ENCODE results near the gene COQ8A.

Gene COQ8A

GRCh38 chr1:227032396-227032795, 92.3 kb downstream of the COQ8A start:
- H3K4me2 ChIP-seq (ENCODE audit: low read depth, low read length, poor library complexity, severe bottlenecking) = no peak overlapping the region
- H3K9ac ChIP-seq (ENCODE audit: low read depth, low read length, poor library complexity, severe bottlenecking) = no peak overlapping the region
- no peaks in the 10 kb centered on the region for H3F3A ChIP-seq (ENCODE audit: low read depth)
- no peaks in the 10 kb centered on the region for H3K9me2 ChIP-seq (replicated peaks; ENCODE audit: low read depth, low read length)
- H3K9me3 ChIP-seq (ENCODE audit: insufficient read depth, low read depth, low read length) = no peaks in the 10 kb centered on the region
- no peaks in the 10 kb centered on the region for H3K27me3 ChIP-seq (ENCODE audit: insufficient read depth, low read length, poor library complexity, severe bottlenecking)
- H3K36me3 ChIP-seq (ENCODE audit: insufficient read depth, low read length) = no peaks in the 10 kb centered on the region
- no peaks in the 10 kb centered on the region for H3K79me2 ChIP-seq (ENCODE audit: insufficient read depth, low read length)
- H3K4me1 ChIP-seq (ENCODE audit: insufficient read depth, low read length, poor library complexity, severe bottlenecking) = peaks cover 2% of the 10 kb centered on the region
- no peak overlapping the region for H3K4me3 ChIP-seq (ENCODE audit: low read length, poor library complexity, severe bottlenecking)
- no peak overlapping the region for H2AFZ ChIP-seq (ENCODE audit: low read length)
- TF ChIP-seq, protein P1, sequence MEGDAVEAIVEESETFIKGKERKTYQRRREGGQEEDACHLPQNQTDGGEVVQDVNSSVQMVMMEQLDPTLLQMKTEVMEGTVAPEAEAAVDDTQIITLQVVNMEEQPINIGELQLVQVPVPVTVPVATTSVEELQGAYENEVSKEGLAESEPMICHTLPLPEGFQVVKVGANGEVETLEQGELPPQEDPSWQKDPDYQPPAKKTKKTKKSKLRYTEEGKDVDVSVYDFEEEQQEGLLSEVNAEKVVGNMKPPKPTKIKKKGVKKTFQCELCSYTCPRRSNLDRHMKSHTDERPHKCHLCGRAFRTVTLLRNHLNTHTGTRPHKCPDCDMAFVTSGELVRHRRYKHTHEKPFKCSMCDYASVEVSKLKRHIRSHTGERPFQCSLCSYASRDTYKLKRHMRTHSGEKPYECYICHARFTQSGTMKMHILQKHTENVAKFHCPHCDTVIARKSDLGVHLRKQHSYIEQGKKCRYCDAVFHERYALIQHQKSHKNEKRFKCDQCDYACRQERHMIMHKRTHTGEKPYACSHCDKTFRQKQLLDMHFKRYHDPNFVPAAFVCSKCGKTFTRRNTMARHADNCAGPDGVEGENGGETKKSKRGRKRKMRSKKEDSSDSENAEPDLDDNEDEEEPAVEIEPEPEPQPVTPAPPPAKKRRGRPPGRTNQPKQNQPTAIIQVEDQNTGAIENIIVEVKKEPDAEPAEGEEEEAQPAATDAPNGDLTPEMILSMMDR (conservative IDR thresholded peaks at IDR 0.05; ENCODE audit: low read length) = no peak
- no peak for TF ChIP-seq EZH2phosphoT487 (IDR thresholded peaks at IDR 0.05; ENCODE audit: borderline replicate concordance)
- H4K20me1 ChIP-seq (ENCODE audit: insufficient read depth, low read length, poor library complexity, severe bottlenecking) = no peaks in the 10 kb centered on the region

- Histone ChIP-seq H3K9ac (ENCODE audit: low read depth, low read length, poor library complexity, severe bottlenecking) (no peak overlapping the region), H3K4me1 (ENCODE audit: insufficient read depth, low read length, poor library complexity, severe bottlenecking) (peaks cover 4% of the 10 kb centered on the region), H3K4me2 (ENCODE audit: low read depth, low read length, poor library complexity, severe bottlenecking) (no peak overlapping the region), H3K9me2 (replicated peaks; ENCODE audit: low read depth, low read length) (no peaks in the 10 kb centered on the region), H4K20me1 (ENCODE audit: insufficient read depth, low read length, poor library complexity, severe bottlenecking) (no peaks in the 10 kb centered on the region), H3K9me3 (ENCODE audit: insufficient read depth, low read depth, low read length) (no peaks in the 10 kb centered on the region), H2AFZ (ENCODE audit: low read length) (no peak overlapping the region), H3K27me3 (ENCODE audit: insufficient read depth, low read length, poor library complexity, severe bottlenecking) (no peaks in the 10 kb centered on the region), H3K79me2 (ENCODE audit: insufficient read depth, low read length) (no peaks in the 10 kb centered on the region), H3K36me3 (ENCODE audit: insufficient read depth, low read length) (no peaks in the 10 kb centered on the region), H3K4me3 (ENCODE audit: low read length, poor library complexity, severe bottlenecking) (no peak overlapping the region), H3F3A (ENCODE audit: low read depth) (no peaks in the 10 kb centered on the region)
- TF ChIP-seq EZH2phosphoT487 (IDR thresholded peaks at IDR 0.05; ENCODE audit: borderline replicate concordance) = no peak
- TF ChIP-seq, protein P1 (conservative IDR thresholded peaks at IDR 0.05; ENCODE audit: low read length) = no peak
These were observed 93.8 kb downstream of the COQ8A start for GRCh38 chr1:227033880-227034279.

- no peaks in the 10 kb centered on the region for H3K36me3 ChIP-seq (ENCODE audit: insufficient read depth, low read length)
These were observed 95.2 kb downstream of the COQ8A start for GRCh38 chr1:227035316-227035715.

More at GRCh38 chr1:227035316-227035715, 95.2 kb downstream of the COQ8A start:
- H3K9me2 ChIP-seq (replicated peaks; ENCODE audit: low read depth, low read length) = no peaks in the 10 kb centered on the region
- H3K9ac ChIP-seq (ENCODE audit: low read depth, low read length, poor library complexity, severe bottlenecking) = no peak overlapping the region
- H3K4me2 ChIP-seq (ENCODE audit: low read depth, low read length, poor library complexity, severe bottlenecking) = no peak overlapping the region
- H3K4me1 ChIP-seq (ENCODE audit: insufficient read depth, low read length, poor library complexity, severe bottlenecking) = peaks cover 4% of the 10 kb centered on the region
- H2AFZ ChIP-seq (ENCODE audit: low read length) = no peak overlapping the region
- H3K79me2 ChIP-seq (ENCODE audit: insufficient read depth, low read length) = no peaks in the 10 kb centered on the region
- H3K4me3 ChIP-seq (ENCODE audit: low read length, poor library complexity, severe bottlenecking) = no peak overlapping the region
- TF ChIP-seq, protein P1 (conservative IDR thresholded peaks at IDR 0.05; ENCODE audit: low read length) = no peak
- TF ChIP-seq EZH2phosphoT487 (IDR thresholded peaks at IDR 0.05; ENCODE audit: borderline replicate concordance) = no peak
- H3K9me3 ChIP-seq (ENCODE audit: insufficient read depth, low read depth, low read length) = no peaks in the 10 kb centered on the region
- H4K20me1 ChIP-seq (ENCODE audit: insufficient read depth, low read length, poor library complexity, severe bottlenecking) = no peaks in the 10 kb centered on the region
- H3K27me3 ChIP-seq (ENCODE audit: insufficient read depth, low read length, poor library complexity, severe bottlenecking) = no peaks in the 10 kb centered on the region
- H3F3A ChIP-seq (ENCODE audit: low read depth) = no peaks in the 10 kb centered on the region
